GM21717 (cell line): ENCODE results near the gene USH2A.
A peak's percentile ranks its signal among the peaks of the same experiment; 100 is the strongest.

ENCODE experiments used
- ATAC-seq: cut with Tn5 transposase; IDR thresholded peaks from one replicate; pipeline ENCODE4 v1.9.1; 2021; ENCODE audit warnings: mild to moderate bottlenecking, moderate library complexity; ENCODE audit not compliant: unreplicated experiment

Gene USH2A

GRCh38 chr1:216142921-216143320, 280.3 kb downstream of the USH2A start:
- ATAC-seq, result no peak

- ATAC-seq, result no peak
Observed at GRCh38 chr1:216140730-216141524, 282.3 kb downstream of the USH2A start.

- ATAC-seq, result no peak
Observed at GRCh38 chr1:216124192-216124781, 299.0 kb downstream of the USH2A start.

GRCh38 chr1:216123446-216124191, 299.6 kb downstream of the USH2A start:
- no peak for ATAC-seq

GRCh38 chr1:216119600-216119999, 303.6 kb downstream of the USH2A start:
- peak; percentile 67 for ATAC-seq

- ATAC-seq, result no peak
Observed at GRCh38 chr1:216114180-216114579, 309.1 kb downstream of the USH2A start.

GRCh38 chr1:216113181-216113580, 310.1 kb downstream of the USH2A start:
- ATAC-seq, result no peak

- no peak for ATAC-seq
Observed at GRCh38 chr1:216111842-216112241, 311.4 kb downstream of the USH2A start.

GRCh38 chr1:216095400-216095799, 327.8 kb downstream of the USH2A start:
- ATAC-seq, result no peak

- ATAC-seq, result no peak
Observed at GRCh38 chr1:216090556-216090955, 332.7 kb downstream of the USH2A start.

- ATAC-seq, result no peak
Observed at GRCh38 chr1:216086678-216087077, 336.6 kb downstream of the USH2A start.

- no peak for ATAC-seq
Observed at GRCh38 chr1:216081445-216081844, 341.8 kb downstream of the USH2A start.

GRCh38 chr1:216076751-216077150, 346.5 kb downstream of the USH2A start:
- ATAC-seq, result no peak

GRCh38 chr1:216075339-216075738, 347.9 kb downstream of the USH2A start:
- no peak for ATAC-seq

GRCh38 chr1:216073793-216074595, 349.3 kb downstream of the USH2A start:
- ATAC-seq, result no peak

- ATAC-seq, result no peak
Observed at GRCh38 chr1:216071262-216071661, 352.0 kb downstream of the USH2A start.

- ATAC-seq, result no peak
Observed at GRCh38 chr1:216064643-216065042, 358.6 kb downstream of the USH2A start.

- ATAC-seq, result no peak
Observed at GRCh38 chr1:216057947-216058346, 365.3 kb downstream of the USH2A start.

- no peak for ATAC-seq
Observed at GRCh38 chr1:216057063-216057462, 366.2 kb downstream of the USH2A start.

GRCh38 chr1:216055004-216055403, 368.2 kb downstream of the USH2A start:
- ATAC-seq, result no peak

GRCh38 chr1:216054600-216054999, 368.6 kb downstream of the USH2A start:
- no peak for ATAC-seq
